Activated CD8-positive, alpha-beta memory T cell treated with anti-CD3 and anti-CD28 coated beads for 4 hours (primary cell): Measurements from ENCODE around the gene TM2D1.
"Not testable (repeated sequence)": the region's sequence is repeated elsewhere in the genome, so short reads cannot be mapped to it uniquely, and the experiment has no call there.

Experiments used
- DNase-seq, 2 donors: peaks; one replicate each; pipeline ENCODE4 v3.0.0-alpha.2; 2020; ENCODE audit warnings: low read depth in 2 of 2

The TM2D1 gene

GRCh38 chr1:61718996-61719663 lies 5.8 kb downstream of the TM2D1 start:
- DNase-seq = not testable (repeated sequence)

- no peak for DNase-seq
Measured at GRCh38 chr1:61711969-61712368, 13.0 kb downstream of the TM2D1 start.

GRCh38 chr1:61711257-61711656 lies 13.7 kb downstream of the TM2D1 start:
- DNase-seq = not testable (repeated sequence)

- no peak for DNase-seq
Measured at GRCh38 chr1:61709908-61710289, 15.0 kb downstream of the TM2D1 start.

GRCh38 chr1:61708953-61709907 lies 15.7 kb downstream of the TM2D1 start:
- DNase-seq = no peak

- DNase-seq = no peak
Measured at GRCh38 chr1:61699911-61700851, 24.8 kb downstream of the TM2D1 start.

- DNase-seq = no peak
Measured at GRCh38 chr1:61692155-61692800, 32.7 kb downstream of the TM2D1 start.

- no peak for DNase-seq
Measured at GRCh38 chr1:61687901-61688300, 37.0 kb downstream of the TM2D1 start.

- DNase-seq = no peak
Measured at GRCh38 chr1:61682891-61683290, 42.0 kb downstream of the TM2D1 start.

GRCh38 chr1:61680500-61680899 lies 44.4 kb downstream of the TM2D1 start:
- no peak for DNase-seq

- not testable (repeated sequence) for DNase-seq
Measured at GRCh38 chr1:61676881-61677280, 48.1 kb downstream of the TM2D1 start.

GRCh38 chr1:61674221-61674620 lies 50.7 kb downstream of the TM2D1 start:
- no peak for DNase-seq

- no peak for DNase-seq
Measured at GRCh38 chr1:61672376-61672775, 52.6 kb downstream of the TM2D1 start.

GRCh38 chr1:61670445-61670844 lies 54.5 kb downstream of the TM2D1 start:
- no peak for DNase-seq

GRCh38 chr1:61670016-61670415 lies 54.9 kb downstream of the TM2D1 start:
- no peak for DNase-seq

GRCh38 chr1:61659061-61659460 lies 65.9 kb downstream of the TM2D1 start:
- no peak for DNase-seq

GRCh38 chr1:61655453-61655852 lies 69.5 kb downstream of the TM2D1 start:
- DNase-seq = no peak

- DNase-seq = no peak
Measured at GRCh38 chr1:61654067-61654466, 70.9 kb downstream of the TM2D1 start.

GRCh38 chr1:61648983-61649742 lies 75.8 kb downstream of the TM2D1 start:
- DNase-seq = no peak

- DNase-seq = no peak
Measured at GRCh38 chr1:61647142-61647541, 77.8 kb downstream of the TM2D1 start.

GRCh38 chr1:61645476-61645875 lies 79.5 kb downstream of the TM2D1 start:
- DNase-seq = no peak
